A549 (cell line): ENCODE measurements around the gene KMT5C.
"Not testable (repeated sequence)": the region's sequence is repeated elsewhere in the genome, so short reads cannot be mapped to it uniquely, and the experiment has no call there.

ENCODE experiments used
- RFX5 ChIP-seq: fragments of 450-650 bp; IDR thresholded peaks from 2 replicates; pipeline ENCODE4 v1.7.1; 2014; ENCODE audit warnings: antibody characterized with exemption, mild to moderate bottlenecking, moderate library complexity
- ZSCAN20 ChIP-seq: fragments of 250-450 bp; sonication (Bioruptor Pico); IDR thresholded peaks from 2 replicates; pipeline ENCODE4 v1.8.0; 2022; ENCODE audit warnings: mild to moderate bottlenecking, moderate library complexity

DNA sequence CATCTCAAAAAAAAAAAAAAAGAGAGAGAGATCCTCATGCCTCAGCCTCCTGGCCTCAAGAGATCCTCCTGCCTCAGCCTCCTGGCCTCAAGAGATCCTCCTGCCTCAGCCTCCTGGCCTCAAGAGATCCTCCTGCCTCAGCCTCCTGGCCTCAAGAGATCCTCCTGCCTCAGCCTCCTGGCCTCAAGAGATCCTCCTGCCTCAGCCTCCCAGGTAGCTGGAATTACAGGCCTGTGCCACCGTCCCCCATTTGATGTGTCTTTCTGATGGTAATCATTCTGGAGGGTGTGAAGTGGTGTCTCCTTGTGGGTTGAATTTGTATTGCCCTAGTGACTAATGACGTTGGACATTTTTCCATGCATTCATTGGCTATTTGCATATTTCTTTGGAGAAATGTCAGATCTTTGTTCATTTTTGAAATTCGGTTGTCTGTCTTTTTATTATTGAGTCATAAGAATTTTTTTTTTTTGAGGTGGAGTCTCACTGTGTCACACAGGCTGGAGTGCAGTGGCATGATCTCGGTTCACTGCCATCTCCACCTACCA, 10.8 kb upstream of the KMT5C start:
- TF ChIP-seq ZSCAN20 (CRISPR knock-in tag), result not testable (repeated sequence)
- TF ChIP-seq RFX5, result peak; percentile 98
